ENCODE results near the gene B3GNT8.

GRCh38 chr19:41449865-41450178 lies 22.6 kb upstream of the B3GNT8 start:
- TF ChIP-seq CTCF (IDR thresholded peaks at IDR 0.05) (no peak), REST (IDR thresholded peaks at IDR 0.05; ENCODE audit: insufficient read depth in 1 of 2, low read depth in 2 of 2, low read length in 1 of 2) (no peak), TCF7L2 (IDR thresholded peaks at IDR 0.05; ENCODE audit: low read depth, low read length) (no peak), POLR2AphosphoS5 (IDR thresholded peaks at IDR 0.05; ENCODE audit: low read depth, low read length) (no peak), SIN3A (IDR thresholded peaks at IDR 0.05; ENCODE audit: borderline replicate concordance, insufficient read depth, low read depth, low read length) (no peak)
